Transverse colon (tissue), 4 donors: ENCODE results near the gene RGS6.

Experiments
- POLR2A ChIP-seq: fragments of 450-650 bp; IDR thresholded peaks from one replicate; pipeline ENCODE4 v1.6.1; 2016; ENCODE audit warnings: antibody characterized with exemption, mild to moderate bottlenecking, moderate library complexity
- POLR2AphosphoS5 ChIP-seq, 3 donors: sonication (generic); formaldehyde crosslinking; IDR thresholded peaks; one replicate each; pipeline ENCODE4 v1.6.1; 2016; ENCODE audit warnings: antibody characterized with exemption in 3 of 3
- TF ChIP-seq, protein P1 (sequence below), 5 experiments: fragments of 200-600 bp in 3 of 5; fragments of 450-650 bp in 2 of 5; sonication (generic) in 3 of 5; IDR thresholded peaks; 1 replicate in 2 of 5; 2 replicates in 3 of 5; pipeline ENCODE4 v1.5.1; 2016 to 2017; ENCODE audit warnings: antibody characterized with exemption in 5 of 5, inconsistent platforms in 3 of 5, mild to moderate bottlenecking in 2 of 5, moderate library complexity in 1 of 5

DNA sequence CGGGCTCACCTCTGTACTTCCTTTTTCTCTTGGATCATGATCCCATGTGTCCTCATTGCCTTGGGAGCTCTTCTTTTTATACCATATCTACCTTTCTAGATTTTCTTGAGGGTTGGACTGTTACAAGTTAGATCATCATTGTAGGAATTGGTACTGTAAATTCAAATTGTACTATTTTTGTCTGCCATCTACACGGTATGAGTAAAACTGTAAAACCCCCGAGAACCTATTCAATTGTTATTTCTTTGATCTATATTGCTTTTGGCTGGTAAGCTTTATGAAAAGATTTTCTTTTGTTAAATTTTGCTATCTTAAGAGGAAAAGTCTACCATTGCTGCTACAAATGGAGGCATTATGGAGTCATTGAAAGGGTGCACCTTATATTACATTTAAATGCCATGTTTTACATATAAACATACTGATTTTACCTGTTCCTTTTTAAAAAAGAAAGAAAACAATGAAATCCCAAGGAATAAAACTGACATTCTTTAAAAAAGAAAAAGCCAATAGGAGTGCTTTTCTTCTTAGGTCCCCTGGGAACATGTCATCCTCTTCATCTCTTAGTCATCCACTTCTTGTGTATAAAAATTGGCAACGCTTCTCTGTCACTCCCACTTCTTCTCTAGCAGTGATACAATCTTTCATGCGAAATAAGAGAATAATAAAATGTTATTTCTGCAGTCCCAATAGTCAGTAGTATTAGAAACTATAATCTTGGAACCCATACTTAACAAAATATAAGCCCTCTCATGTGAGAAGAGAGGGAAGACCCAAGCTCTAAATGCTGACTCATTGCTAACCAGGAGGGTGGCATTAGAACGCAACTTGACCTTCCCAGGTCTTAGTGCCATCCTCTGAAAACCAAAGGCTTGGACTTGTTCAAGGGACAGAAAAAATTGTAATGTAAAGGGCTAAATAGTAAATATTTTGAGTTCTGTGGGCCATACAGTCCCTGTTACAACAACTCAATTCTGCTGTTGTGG lies 20.4 kb downstream of the RGS6 start:
- TF ChIP-seq, protein P1, sequence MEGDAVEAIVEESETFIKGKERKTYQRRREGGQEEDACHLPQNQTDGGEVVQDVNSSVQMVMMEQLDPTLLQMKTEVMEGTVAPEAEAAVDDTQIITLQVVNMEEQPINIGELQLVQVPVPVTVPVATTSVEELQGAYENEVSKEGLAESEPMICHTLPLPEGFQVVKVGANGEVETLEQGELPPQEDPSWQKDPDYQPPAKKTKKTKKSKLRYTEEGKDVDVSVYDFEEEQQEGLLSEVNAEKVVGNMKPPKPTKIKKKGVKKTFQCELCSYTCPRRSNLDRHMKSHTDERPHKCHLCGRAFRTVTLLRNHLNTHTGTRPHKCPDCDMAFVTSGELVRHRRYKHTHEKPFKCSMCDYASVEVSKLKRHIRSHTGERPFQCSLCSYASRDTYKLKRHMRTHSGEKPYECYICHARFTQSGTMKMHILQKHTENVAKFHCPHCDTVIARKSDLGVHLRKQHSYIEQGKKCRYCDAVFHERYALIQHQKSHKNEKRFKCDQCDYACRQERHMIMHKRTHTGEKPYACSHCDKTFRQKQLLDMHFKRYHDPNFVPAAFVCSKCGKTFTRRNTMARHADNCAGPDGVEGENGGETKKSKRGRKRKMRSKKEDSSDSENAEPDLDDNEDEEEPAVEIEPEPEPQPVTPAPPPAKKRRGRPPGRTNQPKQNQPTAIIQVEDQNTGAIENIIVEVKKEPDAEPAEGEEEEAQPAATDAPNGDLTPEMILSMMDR (IDR thresholded peaks at IDR 0.05) = no peak
- TF ChIP-seq POLR2A (no peak), POLR2AphosphoS5 (IDR thresholded peaks at IDR 0.05) (no peak)
